Endothelial cell of umbilical vein (primary cell): ENCODE data around the gene REEP3. TPM values are rescaled to one million over a fixed set of nuclear protein-coding genes. Genes with fewer than 3 reads are reported as not detected.

Experiments
- BruUV-seq: library from RNA; stranded (reverse); fragments of 400-500 nt; replicated peaks from 2 replicates; lab custom pipeline; 2021; lab: Mats Ljungman, UMichigan
- CTCF ChIA-PET: fragments of 300-600, 350-600 bp; sonication (Branson Sonifier 250); formaldehyde crosslinking; loops from one replicate; lab custom pipeline; 2021; ENCODE audit warnings: antibody characterized with exemption, inconsistent platforms; lab: Charles Lee
- POLR2A ChIA-PET: fragments of 300-600, 350-600 bp; sonication (Branson Sonifier 250); formaldehyde crosslinking; loops from one replicate; lab custom pipeline; 2021; ENCODE audit warnings: antibody characterized with exemption, inconsistent platforms; lab: Charles Lee
- DNase-seq: peaks from one replicate; pipeline ENCODE4 v3.0.0-alpha.2; 2011; ENCODE audit warnings: low read depth, low spot score
- FAIRE-seq: peaks from 2 replicates; lab custom pipeline; 2011; peaks lifted over from hg19 to GRCh38; lab: Jason Lieb, UNC
- H2AFZ ChIP-seq: 2 replicates; pipeline ENCODE4 v1.6.0; 2012; ENCODE audit warnings: low read depth, low read length, control low read depth, inconsistent platforms
- H3K27ac ChIP-seq: 2 replicates; pipeline ENCODE4 v1.5.1; 2011; ENCODE audit warnings: low read depth, mild to moderate bottlenecking, control low read depth, low read length, moderate library complexity; ENCODE audit not compliant: insufficient read depth
- H3K27me3 ChIP-seq, 2 experiments: 2 replicates each; pipeline versions ENCODE4 v1.6.0 to v1.6.1; 2011; ENCODE audit warnings: low read length in 2 of 2, mixed read lengths in 1 of 2; ENCODE audit not compliant: control insufficient read depth in 2 of 2, insufficient read depth in 2 of 2
- H3K36me3 ChIP-seq, 2 experiments: 2 replicates in 1 of 2; 3 replicates in 1 of 2; pipeline ENCODE4 v1.5.1; 2011; ENCODE audit warnings: low read length in 2 of 2, mild to moderate bottlenecking in 1 of 2, moderate library complexity in 1 of 2; ENCODE audit not compliant: control insufficient read depth in 2 of 2, insufficient read depth in 2 of 2; ENCODE audit errors: extremely low read depth in 1 of 2
- H3K4me1 ChIP-seq: 3 replicates; pipeline ENCODE4 v1.5.1; 2011; ENCODE audit warnings: mild to moderate bottlenecking, low read length; ENCODE audit not compliant: control insufficient read depth, insufficient read depth; ENCODE audit errors: extremely low read depth
- H3K4me2 ChIP-seq: 2 replicates; pipeline ENCODE4 v1.6.1; 2011; ENCODE audit warnings: low read length, control low read depth, mixed read lengths; ENCODE audit not compliant: insufficient read depth
- H3K4me3 ChIP-seq, 3 experiments: fragments of 200-600 bp in 1 of 3; sonication (generic), shearing (Covaris generic) in 1 of 3; replicated peaks in 1 of 3; 2 replicates each; pipeline ENCODE4 v1.5.1; 2011 to 2016; ENCODE audit warnings: control low read depth in 3 of 3, low read length in 3 of 3, mild to moderate bottlenecking in 2 of 3, inconsistent platforms in 1 of 3, low read depth in 1 of 3, moderate library complexity in 1 of 3; ENCODE audit not compliant: insufficient read depth in 1 of 3
- H3K79me2 ChIP-seq: 2 replicates; pipeline ENCODE4 v1.6.0; 2012; ENCODE audit warnings: low read length, inconsistent platforms; ENCODE audit not compliant: control insufficient read depth, insufficient read depth
- H3K9ac ChIP-seq: replicated peaks from 2 replicates; pipeline ENCODE3; 2011; ENCODE audit warnings: low read length, control low read depth; ENCODE audit not compliant: insufficient read depth; ENCODE audit errors: extremely low read depth
- H3K9me1 ChIP-seq: replicated peaks from 3 replicates; pipeline ENCODE4 v1.6.0; 2011; ENCODE audit warnings: mild to moderate bottlenecking, low read length; ENCODE audit not compliant: control insufficient read depth, insufficient read depth; ENCODE audit errors: extremely low read depth
- H3K9me3 ChIP-seq: replicated peaks from 2 replicates; pipeline ENCODE4 v1.5.1; 2012; ENCODE audit warnings: low read length, inconsistent platforms; ENCODE audit not compliant: control insufficient read depth, insufficient read depth
- H4K20me1 ChIP-seq: replicated peaks from 2 replicates; pipeline ENCODE3; 2011; ENCODE audit warnings: mild to moderate bottlenecking, low read length; ENCODE audit not compliant: control insufficient read depth, insufficient read depth; ENCODE audit errors: extremely low read depth
- EZH2 ChIP-seq: IDR thresholded peaks from 2 replicates; pipeline ENCODE4 v1.6.1; 2012; ENCODE audit warnings: borderline replicate concordance, low read depth, mild to moderate bottlenecking, moderate library complexity, low read length, inconsistent platforms; ENCODE audit not compliant: severe bottlenecking
- GATA2 ChIP-seq: IDR thresholded peaks from 2 replicates; pipeline ENCODE4 v1.7.0; 2011; ENCODE audit warnings: low read depth, mild to moderate bottlenecking, moderate library complexity, mixed read lengths, low read length; ENCODE audit not compliant: insufficient read length, insufficient read depth
- JUN ChIP-seq: IDR thresholded peaks from 2 replicates; pipeline ENCODE4 v1.6.1; 2011; ENCODE audit warnings: borderline replicate concordance, low read depth; ENCODE audit not compliant: insufficient read length, insufficient read depth
- MYC ChIP-seq: IDR thresholded peaks from one replicate; pipeline ENCODE4 v1.6.1; 2011; ENCODE audit warnings: mild to moderate bottlenecking, low read depth, low read length
- POLR2A ChIP-seq: IDR thresholded peaks from 2 replicates; pipeline ENCODE4 v1.6.1; 2012; ENCODE audit warnings: low read depth, mild to moderate bottlenecking, control low read depth, low read length
- POLR2AphosphoS5 ChIP-seq: IDR thresholded peaks from 2 replicates; pipeline ENCODE4 v1.6.1; 2012; ENCODE audit warnings: low read depth, mild to moderate bottlenecking, control low read depth, low read length, moderate library complexity; ENCODE audit not compliant: insufficient read depth
- dilution Hi-C: fragments of 300-500 bp; cut with MboI; formaldehyde crosslinking; loops from one replicate; pipeline ENCODE4 v1.15.0; 2019; ENCODE audit warnings: low sequenced_read_pairs; ENCODE audit not compliant: extremely low pct_ligation_motif_present
- intact Hi-C: fragments of 100-400 bp; cut with micrococcal nuclease; formaldehyde crosslinking; loops from one replicate; pipeline ENCODE4 v1.10.0; 2022
- polyA plus RNA-seq, 4 experiments: library from polyadenylated mRNA; depleted of rRNA in 3 of 4; stranded (reverse) in 3 of 4; unstranded in 1 of 4; fragments of >200 nt; gene quantifications; 2 replicates each; pipeline versions ENCODE4 v1.2.1 to v1.2.3, GENCODE V29; 2011 to 2012; ENCODE audit warnings: missing spikeins in 1 of 4
- total RNA-seq: library from RNA; stranded (reverse); gene quantifications from 2 replicates; pipeline ENCODE4 v1.2.3, GENCODE V29; 2021
- TF ChIP-seq, protein P1 (sequence below): IDR thresholded peaks from 2 replicates; pipeline ENCODE4 v1.6.1; 2011; ENCODE audit not compliant: insufficient read depth, insufficient read length

REEP3 gene
- total and polyA plus RNA-seq, 2 donors (not counting 3 experiments of a cell fraction or from before 2014, with no cell fraction given) = 12.3 to 48.3 TPM

DNA sequence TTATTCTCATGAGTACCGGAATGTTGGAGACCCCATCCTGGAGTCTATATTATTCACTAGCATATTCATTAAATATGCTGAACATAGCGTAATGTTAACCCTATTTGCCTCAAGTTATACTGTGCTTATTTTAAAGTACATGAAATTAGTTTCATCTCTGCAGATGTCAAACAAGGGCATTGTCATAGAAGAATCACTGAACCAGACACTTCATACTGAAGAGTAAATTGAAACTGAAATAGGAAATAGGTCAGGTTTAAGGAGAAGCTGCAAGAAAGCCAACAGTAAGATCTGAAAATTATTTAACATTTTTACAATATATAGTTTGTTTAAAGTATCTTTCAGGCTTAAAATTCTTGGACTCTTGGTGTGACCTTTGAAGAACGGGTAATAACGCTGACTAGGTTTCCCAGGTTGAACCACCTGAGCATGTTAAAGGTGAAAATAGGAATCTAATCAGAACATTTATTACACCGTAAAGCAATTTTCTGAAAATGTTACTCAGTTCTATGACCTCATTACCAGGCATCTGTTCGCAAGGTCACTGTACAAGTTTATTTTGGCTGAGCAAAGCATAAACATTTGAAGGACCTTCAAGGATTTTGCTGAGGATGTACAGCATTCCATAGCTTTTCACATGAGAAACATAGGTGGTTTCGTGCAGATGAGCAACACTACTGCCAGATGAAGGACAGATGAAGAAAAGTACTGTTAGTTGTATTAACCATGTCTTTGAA is 82.7 kb downstream of the REEP3 start:
- Histone ChIP-seq H4K20me1 (no peaks in the 10 kb centered on the region), H2AFZ (no peak overlapping the region), H3K27me3 (no peaks in the 10 kb centered on the region), H3K9me3 (no peaks in the 10 kb centered on the region), H3K79me2 (no peaks in the 10 kb centered on the region), H3K4me2 (no peak overlapping the region), H3K9ac (no peak overlapping the region), H3K4me3 (no peak overlapping the region), H3K9me1 (no peaks in the 10 kb centered on the region), H3K36me3 (peaks cover 0 to 2% of the 10 kb centered on the region in 2 experiments), H3K4me1 (no peaks in the 10 kb centered on the region), H3K27ac (no peak overlapping the region)
- CTCF ChIA-PET = interaction anchor here (1.0 to 1.2 kb wide), 4 partner anchors 11 to 125 kb away, joined by 3 to 5 read pairs (median 4); no protein-coding TSS in a partner anchor
- FAIRE-seq = no peak
- dilution Hi-C loops (no loop called here), intact Hi-C loops (no loop called here)
- peak; percentile 37 for DNase-seq
- BruUV-seq = no TSS peak
- POLR2A ChIA-PET = no interaction called here
- TF ChIP-seq, protein P1, sequence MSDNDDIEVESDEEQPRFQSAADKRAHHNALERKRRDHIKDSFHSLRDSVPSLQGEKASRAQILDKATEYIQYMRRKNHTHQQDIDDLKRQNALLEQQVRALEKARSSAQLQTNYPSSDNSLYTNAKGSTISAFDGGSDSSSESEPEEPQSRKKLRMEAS = no peak
- no peak for TF ChIP-seq GATA2
- no peak for TF ChIP-seq JUN
- TF ChIP-seq POLR2AphosphoS5 = no peak
- TF ChIP-seq EZH2 = no peak
- TF ChIP-seq MYC = no peak
- TF ChIP-seq POLR2A = no peak
